Pulmonary artery endothelial cell (primary cell): ENCODE measurements around the gene CCR6. TPM values are rescaled to one million over a fixed set of nuclear protein-coding genes. Genes with fewer than 3 reads are reported as not detected.
"Not testable (repeated sequence)": the region's sequence is repeated elsewhere in the genome, so short reads cannot be mapped to it uniquely, and the experiment has no call there.

Experiments
- DNase-seq: peaks from one replicate; pipeline ENCODE4 v3.0.0-alpha.2; 2011; ENCODE audit warnings: low read depth, low spot score
- total RNA-seq: library from RNA; depleted of rRNA; stranded (reverse); fragments of >200 nt; gene quantifications from 2 replicates; pipeline ENCODE4 v1.2.3, GENCODE V29; 2014

CCR6 gene
- total RNA-seq, 1 donor from 2014 or later: not detected

DNA sequence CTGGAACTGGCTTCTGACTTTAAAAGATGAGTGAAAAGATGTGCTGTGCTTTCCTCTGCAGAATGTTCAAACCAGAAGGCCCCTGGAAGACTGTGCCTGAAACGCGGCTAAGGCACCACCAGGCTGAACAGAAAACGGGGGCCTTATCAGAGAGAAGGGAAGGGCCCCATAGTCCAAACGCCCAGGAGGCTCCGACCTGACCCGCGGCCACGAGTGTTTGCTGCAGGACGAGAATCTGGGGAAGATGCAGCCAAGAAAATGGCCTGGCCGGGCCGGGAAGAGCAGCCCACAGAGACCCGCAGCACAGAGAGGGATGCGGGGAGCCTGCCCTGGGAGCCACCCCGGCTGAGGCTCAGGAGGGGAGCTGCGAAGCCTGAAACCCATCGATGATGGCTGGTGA lies 45.4 kb downstream of the CCR6 start:
- DNase-seq: not testable (repeated sequence)

DNA sequence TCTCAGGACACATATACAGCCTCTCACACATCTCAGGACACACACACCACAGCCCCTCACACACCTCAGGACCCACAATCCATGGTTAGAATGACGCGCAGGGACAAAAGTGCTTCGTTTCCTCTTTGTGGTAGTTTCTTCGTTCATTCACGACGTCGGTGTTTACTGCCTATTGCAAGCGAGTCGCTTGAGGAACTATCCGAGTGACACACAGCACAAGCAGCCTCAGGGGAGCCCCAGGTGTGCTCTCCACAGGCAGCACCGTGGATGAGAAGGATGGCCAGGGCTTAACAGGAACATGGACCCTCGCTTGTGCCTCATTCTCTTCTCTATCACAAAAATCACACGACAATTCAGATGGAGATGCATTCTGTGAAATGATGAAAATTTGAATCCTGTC lies 47.0 kb downstream of the CCR6 start:
- DNase-seq: not testable (repeated sequence)

- not testable (repeated sequence) for DNase-seq
These were observed 48.4 kb downstream of the CCR6 start for GRCh38 chr6:167171300-167171699.

DNA sequence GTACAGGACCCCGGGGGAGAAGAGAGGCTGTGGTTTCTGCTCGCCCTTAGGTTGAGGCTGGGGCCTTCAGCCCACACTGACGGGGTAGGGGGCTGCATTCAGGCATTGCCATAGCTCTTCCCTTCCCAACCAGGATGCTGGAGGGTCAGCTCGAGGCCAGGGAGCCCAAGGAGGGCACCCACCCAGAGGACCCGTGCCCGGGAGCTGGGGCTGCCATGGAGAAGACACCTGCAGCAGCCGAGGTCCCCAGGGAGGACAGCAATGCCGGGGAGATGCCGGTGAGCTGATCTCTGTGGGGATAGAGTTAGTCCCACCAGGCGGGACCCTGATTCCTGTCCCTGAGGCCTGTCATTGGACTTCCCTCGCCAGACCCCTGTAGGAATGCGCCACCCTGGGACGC lies 49.1 kb downstream of the CCR6 start:
- DNase-seq: not testable (repeated sequence)

GRCh38 chr6:167177271-167177670 lies 54.4 kb downstream of the CCR6 start:
- DNase-seq: not testable (repeated sequence)

DNA sequence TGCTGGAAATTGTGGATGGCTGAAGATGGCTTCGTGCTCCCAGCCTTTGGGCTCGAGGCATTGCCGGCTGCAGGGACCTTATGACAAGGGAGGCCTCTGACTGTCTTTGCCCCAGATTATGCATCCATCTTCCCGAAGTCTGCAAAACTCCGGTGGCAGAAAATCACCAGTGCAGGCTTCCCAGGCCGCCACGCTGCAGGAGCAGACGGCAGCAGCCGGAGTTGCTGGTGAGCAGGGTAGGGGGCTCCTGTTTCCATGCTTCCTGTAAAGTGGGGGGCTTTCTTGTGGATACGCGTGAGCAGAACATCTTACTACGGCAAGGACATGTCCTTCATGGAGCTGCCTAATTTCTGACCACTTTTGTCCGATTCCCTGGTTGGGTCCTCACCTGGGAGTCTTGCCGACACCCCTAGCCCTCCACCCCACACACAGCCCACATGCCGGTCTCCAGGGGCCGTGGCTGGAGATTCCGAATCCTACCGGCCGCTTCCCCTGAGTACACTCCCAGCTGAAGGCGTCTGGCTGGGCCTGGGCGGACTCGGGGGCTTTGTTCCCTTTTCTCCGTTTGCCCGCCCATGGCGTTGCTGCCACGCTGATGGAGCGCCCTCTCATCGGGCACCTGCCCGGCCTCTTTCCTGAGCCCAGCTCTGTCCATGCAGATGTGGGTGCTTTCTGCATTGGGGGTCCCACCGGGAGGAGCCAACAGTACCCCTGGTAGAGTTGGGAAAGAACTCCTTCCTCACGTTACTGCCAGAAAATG lies 56.2 kb downstream of the CCR6 start:
- not testable (repeated sequence) for DNase-seq

- not testable (repeated sequence) for DNase-seq
These were observed 57.2 kb downstream of the CCR6 start for GRCh38 chr6:167180086-167180485.

DNA sequence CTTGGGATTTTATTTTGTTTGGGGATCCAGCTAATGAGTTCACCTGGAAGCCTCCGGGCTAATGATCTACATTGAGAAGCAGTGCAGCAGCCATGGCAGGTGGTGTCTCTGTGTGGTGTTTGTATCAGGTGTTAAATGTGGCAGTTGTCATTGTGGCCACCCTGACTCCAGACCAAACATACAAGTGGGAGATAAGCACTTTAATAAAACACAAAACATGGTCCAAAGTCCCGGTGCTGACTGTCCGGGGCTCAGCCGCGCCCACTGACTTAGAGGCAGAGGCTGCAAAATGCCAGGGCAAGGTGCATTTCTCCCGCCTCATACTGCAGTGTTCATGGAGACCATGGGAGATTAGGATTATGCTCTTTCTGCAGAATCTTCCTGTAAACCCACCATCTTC lies 58.5 kb downstream of the CCR6 start:
- DNase-seq: not testable (repeated sequence)

DNA sequence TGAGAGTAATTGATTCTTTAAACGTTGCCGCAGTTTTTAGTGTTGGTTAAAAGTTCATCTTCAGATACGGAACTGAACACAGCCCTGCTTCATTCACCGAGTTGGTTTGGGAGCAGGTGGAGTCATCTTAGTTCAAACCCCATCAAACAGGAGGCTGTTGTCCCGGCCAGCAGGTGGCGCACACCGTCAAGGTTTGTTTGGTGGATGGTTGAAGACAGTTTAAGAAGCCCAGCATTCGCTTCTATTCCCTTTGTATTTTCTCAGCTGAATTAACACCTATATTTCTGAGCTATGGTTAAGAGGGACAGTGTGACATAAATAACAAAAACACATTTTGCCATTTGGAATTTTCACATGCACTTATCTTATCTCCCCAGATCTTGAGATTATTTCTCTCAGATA lies 60.0 kb downstream of the CCR6 start:
- DNase-seq: not testable (repeated sequence)

- DNase-seq: not testable (repeated sequence)
These were observed 62.2 kb downstream of the CCR6 start for GRCh38 chr6:167185101-167185500.

DNA sequence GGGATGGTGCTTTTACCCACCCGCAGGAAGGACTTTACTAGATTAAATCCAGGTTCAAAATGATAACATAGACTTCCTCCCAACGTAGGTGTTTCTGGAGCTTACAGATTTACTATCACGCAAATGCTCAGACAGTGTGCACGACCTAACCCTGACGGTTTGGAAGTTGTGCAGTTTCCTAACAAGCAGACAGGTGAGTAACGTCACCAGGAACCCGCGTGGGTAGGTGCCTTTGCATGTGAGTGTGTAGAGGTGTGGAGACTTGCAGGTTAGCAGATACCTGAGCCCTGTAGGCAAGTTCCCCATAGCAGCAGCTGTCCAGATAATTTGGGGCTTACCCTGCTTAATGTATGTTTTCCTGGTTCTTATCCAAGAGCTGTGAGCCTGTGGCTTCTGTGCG lies 64.4 kb downstream of the CCR6 start:
- not testable (repeated sequence) for DNase-seq

Other genes with a start within 250 kb of the CCR6 start
- gene RNASET2, start 166.5 kb upstream of the CCR6 start, total RNA-seq: 8.5 and 15.4 TPM in 2 replicates
- 11.1 and 25.0 TPM in 2 replicates for gene CEP43, start 123.7 kb upstream of the CCR6 start, total RNA-seq
- gene GPR31, start 34.9 kb downstream of the CCR6 start, total RNA-seq: not detected in 2 replicates
- gene UNC93A, start 168.2 kb downstream of the CCR6 start, total RNA-seq: not detected in 2 replicates
- not detected in 2 replicates for gene TTLL2, start 202.0 kb downstream of the CCR6 start, total RNA-seq